GM18867 (cell line): Measurements from ENCODE around the gene ZBTB34.
A peak's percentile ranks its signal among the peaks of the same experiment; 100 is the strongest.

ENCODE experiments used
- ATAC-seq: cut with Tn5 transposase; IDR thresholded peaks from one replicate; pipeline ENCODE4 v1.9.1; 2021; ENCODE audit warnings: mild to moderate bottlenecking, moderate library complexity; ENCODE audit not compliant: unreplicated experiment

ZBTB34 gene

DNA sequence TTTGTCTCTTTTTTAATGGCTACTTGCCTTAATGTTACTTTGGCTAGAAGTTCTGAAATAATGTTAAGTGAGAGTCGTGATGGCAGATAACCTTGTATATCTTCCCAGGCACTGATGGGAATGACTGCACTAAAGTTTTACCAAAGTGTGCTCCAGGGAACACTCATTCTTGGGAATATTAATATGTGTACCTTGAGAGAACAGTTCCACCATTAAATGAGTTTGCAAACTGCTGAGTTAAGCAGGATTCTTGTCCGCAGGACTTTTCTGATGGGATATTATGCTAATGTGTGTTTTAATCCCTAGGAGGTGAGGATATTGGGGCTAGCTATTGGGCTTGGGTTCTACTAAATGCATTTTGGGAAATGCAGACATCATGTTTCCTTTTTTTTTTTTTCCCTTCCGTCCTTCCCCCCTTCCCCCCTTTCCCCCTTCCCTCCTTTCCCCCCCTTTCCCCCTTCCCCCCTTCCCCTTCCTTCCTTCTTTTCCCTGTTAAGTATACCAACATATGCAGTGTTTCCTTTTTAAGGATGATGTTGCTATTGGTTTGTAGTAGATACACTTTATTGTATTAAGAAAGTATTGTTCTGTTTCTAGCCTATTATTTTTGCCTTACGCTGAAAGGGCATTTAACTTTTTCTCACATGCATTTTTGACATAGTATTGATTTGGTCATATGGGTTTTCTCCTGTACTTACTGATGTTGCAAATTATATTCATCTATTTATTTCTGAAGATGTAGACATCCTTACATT lies 15.5 kb downstream of the ZBTB34 start:
- no peak for ATAC-seq

DNA sequence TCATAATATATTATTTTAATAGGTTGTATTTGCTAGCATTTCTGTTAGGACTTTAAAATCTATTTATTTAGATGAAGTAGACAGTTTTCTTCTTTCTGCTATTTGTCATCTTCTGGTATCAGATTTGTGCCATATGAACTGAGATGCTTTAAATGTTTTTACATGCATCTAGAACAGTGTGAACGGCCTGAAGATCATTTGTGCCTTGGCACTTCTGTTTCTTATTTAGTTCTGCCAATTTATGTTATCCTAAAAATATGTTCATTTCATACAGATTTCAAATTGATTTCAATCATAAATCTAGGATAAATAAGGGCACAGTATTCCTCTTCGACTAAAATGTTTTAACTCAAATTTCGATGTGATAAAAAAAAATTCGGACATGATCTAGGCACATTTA lies 16.1 kb downstream of the ZBTB34 start:
- no peak for ATAC-seq

DNA sequence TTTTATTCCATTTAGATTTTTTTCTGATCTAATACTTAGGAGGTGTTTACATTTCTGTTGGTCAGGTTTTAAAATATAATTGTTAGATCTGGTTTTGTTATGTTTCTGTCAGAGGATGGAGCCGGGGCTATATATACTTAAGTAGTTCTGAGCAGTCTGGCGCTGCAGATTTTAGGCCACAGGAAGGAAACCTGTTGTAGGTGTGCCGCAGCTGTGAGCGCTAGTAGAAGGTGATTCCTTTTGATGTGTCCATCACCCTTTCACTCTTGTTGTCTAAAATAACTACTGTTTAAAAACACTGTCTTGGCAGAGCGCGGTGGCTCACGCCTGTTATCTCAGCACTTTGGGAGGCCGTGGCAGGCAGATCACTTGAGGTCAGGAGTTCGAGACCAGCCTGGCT lies 17.0 kb downstream of the ZBTB34 start:
- ATAC-seq, result no peak

DNA sequence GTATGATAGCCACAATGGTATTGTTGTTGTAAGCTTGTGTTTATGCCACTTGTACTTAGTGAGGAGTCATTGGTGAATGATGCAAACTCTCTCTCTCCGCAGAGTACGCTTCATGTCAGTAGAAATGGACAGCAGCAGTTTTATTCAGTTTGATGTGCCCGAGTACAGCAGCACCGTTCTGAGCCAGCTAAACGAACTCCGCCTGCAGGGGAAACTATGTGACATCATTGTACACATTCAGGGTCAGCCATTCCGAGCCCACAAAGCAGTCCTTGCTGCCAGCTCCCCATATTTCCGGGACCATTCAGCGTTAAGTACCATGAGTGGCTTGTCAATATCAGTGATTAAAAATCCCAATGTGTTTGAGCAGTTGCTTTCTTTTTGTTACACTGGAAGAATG lies 18.8 kb downstream of the ZBTB34 start:
- ATAC-seq, result no peak

DNA sequence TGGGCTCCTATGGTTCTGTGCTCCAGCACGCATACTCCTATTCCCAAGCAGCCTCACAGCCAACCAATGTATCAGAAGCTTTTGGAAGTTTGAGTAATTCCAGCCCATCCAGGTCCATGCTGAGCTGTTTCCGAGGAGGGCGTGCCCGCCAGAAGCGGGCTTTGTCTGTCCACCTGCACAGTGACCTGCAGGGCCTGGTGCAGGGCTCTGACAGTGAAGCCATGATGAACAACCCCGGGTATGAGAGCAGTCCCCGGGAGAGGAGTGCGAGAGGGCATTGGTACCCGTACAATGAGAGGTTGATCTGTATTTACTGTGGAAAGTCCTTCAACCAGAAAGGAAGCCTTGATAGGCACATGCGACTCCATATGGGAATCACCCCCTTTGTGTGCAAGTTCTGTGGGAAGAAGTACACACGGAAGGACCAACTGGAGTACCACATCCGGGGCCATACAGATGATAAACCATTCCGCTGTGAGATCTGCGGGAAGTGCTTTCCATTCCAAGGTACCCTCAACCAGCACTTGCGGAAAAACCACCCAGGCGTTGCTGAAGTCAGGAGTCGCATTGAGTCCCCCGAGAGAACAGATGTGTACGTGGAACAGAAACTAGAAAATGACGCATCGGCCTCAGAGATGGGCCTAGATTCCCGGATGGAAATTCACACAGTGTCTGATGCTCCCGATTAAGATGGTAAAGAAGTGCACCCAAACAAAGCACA lies 19.9 kb downstream of the ZBTB34 start:
- ATAC-seq, result no peak

DNA sequence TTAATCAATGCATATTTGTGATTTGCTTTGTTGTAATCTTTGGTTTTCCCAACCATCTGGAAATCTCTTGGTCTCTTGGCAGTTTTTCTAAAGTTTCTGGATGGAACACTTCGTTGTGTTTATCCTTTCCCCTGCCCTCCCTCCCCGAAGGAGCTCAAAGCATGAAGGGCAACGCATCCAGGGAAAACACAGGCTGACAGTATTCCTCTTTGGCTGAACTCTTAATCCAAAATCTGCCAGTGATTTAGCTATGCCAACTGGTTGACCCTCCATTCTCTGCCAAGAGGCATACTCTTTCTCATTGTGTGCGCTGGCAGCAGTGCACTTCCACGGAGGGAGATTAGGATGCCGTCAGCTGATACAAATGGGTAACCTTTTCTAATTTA lies 20.5 kb downstream of the ZBTB34 start:
- ATAC-seq, result no peak

DNA sequence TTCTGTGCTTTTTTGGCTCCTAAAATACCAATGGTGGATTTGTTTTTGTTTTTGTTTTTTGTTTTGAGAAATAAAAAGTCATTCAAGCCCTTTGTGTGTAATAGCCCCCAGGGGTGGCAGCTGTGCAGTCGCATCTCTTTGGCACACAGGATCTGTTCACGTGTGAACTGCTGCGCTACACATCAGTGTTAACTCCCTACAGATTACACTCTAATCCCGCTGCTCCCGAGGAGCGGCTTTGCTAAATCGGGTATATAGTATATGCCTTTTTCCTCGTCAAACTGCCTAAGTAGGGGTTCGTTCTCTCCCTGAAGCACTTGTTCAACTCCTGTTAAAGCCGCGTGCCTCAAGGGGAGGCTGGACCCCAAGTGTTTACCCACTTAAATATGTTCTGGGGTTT lies 22.3 kb downstream of the ZBTB34 start:
- no peak for ATAC-seq

DNA sequence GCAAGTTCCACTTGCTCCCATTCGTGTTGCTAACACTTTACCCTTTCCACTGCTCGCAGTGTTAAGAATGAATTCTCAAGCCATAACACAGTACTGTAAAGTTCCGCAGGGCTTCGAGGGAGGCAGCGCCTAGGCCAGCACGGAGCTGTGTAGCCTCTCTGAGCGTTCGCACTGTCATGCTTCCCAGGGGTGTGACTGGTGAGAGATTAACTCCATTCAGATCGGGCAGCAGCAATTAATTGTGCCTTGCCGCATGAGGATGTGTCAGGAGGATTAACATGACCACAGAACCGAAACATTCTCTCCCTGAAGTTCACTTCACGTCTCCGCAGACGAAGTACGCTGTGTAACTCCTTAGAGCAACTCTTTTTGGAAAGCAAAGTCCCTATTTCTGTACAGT lies 23.2 kb downstream of the ZBTB34 start:
- ATAC-seq, result no peak

DNA sequence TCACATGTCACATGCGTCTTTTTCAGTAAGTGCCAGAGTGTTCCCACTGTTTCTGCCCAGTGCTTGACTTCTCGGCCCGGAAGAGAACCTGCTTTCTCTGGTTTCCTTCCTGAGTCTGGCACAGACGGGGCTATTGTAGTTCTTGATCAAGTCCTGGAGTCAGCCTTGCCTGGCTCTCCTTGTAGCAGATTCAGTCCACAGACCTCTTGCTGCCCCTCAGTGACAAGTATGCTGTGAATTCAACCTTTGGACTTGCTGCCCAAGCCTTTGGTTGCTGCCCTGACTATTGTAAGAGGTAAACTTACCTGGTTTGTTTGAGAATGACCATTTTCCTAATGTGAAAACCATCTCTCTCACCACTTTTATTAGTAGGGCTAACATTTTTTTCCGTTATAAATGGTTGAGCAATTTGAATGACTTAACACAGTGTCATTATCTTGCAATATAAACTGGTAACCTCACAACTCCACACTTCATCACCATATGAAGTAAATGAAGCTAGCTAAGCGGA lies 24.7 kb downstream of the ZBTB34 start:
- ATAC-seq, result no peak

DNA sequence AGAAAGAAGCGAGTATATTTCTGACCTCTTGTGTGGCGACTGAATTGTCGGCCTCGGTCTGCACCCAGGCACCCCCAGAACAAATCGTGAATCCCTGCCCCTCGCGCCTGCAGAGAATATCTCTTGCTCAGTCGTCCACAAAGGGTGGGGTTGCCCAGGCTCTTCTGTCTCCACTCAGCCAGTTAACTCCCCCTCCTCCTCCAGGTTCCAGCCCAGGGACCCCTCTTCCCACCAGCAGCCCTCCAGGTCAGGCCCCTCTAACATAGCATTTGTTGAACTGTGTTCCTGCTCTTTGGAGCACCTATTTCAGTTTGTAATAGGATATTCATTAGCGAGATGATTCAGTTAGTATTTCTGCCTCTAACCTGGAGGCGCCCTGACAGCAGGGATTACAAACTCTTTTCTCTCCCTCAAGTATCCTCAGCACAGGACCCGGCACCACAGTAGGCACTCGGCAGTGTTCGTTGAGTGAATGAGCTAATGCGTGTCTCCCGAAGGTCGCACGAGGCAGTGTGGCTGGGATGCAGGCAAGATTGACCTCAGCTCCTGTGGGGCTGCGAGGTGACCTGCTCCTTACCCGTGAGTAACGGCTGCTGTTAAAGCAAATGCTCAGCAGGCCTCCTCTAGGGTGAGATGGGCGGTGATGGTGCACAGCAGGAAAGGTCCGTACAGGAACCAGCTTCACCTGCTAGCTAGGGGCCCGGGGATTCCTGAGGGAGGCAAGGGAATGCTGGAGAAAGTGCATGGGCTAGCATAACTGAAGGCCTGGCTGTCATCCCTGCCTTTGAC lies 25.8 kb downstream of the ZBTB34 start:
- no peak for ATAC-seq

DNA sequence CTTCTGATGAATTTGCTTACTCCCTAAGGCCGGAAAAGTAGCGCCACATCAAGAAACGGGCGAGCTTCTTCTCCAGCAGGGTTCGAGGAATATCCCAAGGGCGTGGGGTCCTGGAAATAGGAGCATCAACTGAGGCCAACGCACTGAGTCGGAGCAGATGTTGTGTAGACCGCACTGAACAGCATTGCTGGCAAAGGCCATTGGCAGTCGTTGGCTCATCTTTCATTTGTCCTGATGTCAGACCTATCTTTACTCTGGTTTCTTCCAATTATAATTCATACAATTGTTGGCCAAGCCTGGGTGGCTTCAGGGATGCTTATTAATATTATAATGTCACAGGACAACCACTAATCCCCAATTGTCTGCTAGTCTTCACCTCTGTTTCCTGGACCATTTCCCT lies 26.5 kb downstream of the ZBTB34 start:
- ATAC-seq, result no peak

DNA sequence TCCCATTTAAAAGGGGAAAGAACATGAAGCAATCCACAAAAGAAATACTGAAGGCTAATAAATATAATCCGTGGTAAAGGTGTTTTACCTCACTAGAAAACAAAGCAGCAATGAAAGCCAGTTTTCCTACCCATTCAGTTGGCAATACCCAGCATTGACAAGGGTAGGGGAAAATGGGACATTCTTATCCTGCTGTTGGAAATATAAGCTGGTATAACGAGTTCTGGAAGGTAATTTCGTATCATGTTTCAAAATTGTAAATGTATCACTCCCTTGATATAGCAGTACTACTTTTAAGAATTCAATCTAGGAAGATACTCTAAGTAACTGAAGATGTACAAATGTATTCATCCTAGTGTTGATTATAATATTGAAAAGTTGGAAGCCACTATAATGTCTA lies 31.2 kb downstream of the ZBTB34 start:
- ATAC-seq, result no peak

DNA sequence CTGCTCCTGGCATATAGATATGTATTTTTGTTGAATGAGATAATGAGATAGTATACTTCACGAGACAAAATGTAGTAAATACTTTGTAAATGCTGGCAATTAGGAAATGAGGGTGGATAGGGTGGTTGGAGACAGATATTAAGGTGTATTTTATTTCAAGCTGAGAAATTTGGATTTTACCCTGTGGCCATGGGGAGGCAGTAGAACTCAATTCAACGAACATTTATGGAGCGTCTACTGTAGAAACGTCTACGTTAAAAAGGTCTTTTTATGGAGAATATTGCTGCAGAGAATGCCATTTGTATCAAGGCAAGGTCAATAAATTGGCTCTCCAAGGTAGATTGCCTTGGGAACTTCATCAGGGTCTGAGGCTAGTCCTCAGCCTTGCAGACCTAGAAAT lies 32.6 kb downstream of the ZBTB34 start:
- ATAC-seq, result no peak

DNA sequence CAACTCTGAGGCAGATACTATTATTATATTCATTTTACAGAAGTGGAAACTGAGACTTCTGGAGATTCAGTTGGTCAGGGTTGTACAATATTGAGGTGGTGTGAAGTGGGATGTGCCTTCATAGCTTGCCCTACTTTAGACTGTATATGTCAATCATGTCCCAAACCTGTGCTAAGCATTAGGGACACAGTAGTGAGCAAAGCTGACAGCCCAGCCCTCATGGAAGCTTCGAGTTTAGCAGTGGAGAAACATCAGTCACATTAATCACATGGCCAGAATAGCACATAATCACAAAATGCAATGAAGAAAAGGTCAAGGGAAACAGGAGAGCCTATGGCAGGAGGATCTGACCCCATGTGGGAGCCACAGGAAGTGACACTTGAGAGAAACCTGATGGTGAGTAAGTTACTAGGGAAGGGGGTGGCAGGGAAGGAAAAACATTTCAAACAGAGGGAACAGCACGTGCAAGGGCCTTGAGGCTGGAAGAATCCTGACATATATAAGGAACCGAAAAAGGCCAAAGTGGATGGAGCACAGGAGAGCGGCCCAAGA lies 33.7 kb downstream of the ZBTB34 start:
- no peak for ATAC-seq

DNA sequence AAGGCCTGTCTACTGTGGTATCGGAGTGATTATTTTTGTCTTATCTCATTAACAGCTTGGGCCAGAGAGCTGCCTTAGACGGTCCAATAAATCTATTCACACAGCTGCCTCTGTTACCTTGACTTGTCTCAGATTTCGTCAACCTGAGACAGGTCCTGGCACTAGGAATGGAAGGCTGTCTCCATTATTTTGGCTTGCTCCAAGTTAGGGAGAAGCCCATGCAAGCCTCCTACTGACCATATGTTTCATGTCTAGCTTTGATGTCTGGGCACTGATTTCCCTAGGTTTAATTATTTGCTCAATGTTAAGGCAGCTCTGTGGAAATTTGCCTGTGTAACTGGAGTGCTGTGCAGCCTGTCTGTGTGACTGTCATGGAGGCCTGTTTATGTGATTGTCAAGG lies 41.8 kb downstream of the ZBTB34 start:
- ATAC-seq, result no peak

DNA sequence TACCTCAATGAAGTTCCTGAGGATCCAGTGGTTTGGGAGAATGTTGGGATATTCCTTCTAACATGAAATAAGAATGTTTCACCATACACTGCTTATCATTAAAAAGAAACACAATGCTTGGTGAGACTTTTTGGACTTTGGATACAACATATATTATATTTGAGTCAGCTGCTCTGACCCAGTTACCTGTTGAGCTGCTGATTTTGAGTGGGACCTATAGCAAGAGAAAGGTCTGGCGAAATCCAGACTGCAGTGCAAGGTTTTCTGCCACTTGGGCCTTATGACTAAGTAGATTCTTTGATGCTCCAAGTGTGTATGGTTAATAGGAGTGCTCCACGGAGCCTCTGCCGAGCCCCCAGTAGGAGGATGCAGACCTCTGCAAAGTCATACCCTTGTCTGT lies 44.1 kb downstream of the ZBTB34 start:
- ATAC-seq, result no peak

DNA sequence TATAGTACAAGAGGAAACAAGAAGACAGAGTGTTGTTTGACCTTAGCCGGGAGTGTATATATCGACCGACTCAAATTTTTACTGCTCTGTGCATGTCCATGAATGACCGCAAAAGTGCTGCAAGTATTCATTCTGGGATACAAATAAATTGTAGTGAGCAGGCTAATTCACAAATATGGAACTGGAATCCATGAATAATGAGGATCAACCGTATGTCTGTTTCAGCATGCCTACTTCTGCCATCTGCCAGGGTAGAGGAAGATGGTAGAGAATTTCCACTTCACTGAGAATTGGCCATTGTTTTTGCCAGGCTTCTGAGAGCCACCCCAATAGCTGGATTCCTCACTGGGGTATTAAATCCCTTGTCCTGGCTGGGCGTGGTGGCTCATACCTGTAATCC lies 45.7 kb downstream of the ZBTB34 start:
- no peak for ATAC-seq

DNA sequence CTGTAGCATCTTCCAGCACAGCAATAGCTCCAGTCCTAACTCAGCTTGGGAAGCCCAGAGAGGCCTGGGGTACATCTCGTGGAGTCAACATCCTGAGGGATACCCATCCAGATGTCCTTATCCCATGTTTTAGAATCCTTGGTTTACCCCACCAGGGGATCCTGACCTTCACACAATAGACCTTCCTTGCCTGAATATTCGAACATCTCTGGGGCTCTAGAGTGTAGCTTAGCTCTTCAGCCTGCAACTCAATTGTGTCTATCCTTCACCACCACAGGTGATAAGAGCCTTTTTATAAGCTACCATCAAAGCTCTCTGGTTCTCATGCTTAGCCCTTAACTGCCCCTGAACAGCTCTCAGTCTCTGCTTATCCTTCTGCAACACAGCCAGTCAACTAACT lies 46.6 kb downstream of the ZBTB34 start:
- ATAC-seq, result no peak

DNA sequence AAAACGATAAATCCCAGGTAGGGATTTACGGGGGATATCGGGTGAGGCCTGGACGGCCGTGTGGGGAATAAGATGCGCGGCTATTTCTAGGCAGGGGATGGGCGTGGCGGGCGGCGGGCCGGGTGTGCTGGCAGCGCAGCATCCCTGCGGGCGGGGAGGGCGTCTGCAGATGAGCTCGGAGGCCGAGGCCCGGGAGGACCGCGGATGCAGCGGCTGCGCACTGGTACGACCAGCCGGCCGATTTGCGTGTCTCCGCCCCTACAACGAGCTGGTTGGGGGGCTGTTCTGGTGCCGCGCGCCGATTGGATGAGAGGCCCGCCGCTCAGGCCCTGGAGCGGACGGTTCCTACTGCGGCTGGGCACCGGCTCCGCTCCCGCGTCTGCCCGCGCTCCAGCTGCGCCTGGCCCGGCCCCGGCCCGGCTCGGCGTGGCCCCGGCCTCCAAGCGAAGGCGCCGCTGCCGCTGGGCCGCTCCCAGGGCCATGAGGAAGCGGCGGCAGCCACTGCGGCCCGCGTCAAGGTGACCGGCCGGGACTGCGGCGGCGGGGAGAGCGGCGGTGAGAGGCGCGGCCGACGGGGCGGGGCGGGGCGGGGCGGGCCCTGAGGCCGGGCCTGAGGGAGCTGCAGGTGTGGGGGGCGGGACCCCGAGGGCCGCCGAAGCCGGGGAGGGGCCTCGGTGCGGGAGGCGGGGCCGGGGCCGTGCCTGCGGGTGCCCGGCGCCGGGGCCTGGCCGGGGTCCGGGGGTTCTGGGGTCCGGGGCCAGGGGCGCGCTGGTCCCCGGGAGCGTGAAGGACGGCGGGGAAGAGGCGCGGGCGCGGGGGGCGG lies 54.2 kb downstream of the ZBTB34 start, which contains the start of gene RALGPS1:
TSS of gene RALGPS1 (plus strand) at position 325 of the 823 bp plus-strand sequence. CDS start 47,508 bp downstream, outside the sequence.
- peak; percentile 97 for ATAC-seq

DNA sequence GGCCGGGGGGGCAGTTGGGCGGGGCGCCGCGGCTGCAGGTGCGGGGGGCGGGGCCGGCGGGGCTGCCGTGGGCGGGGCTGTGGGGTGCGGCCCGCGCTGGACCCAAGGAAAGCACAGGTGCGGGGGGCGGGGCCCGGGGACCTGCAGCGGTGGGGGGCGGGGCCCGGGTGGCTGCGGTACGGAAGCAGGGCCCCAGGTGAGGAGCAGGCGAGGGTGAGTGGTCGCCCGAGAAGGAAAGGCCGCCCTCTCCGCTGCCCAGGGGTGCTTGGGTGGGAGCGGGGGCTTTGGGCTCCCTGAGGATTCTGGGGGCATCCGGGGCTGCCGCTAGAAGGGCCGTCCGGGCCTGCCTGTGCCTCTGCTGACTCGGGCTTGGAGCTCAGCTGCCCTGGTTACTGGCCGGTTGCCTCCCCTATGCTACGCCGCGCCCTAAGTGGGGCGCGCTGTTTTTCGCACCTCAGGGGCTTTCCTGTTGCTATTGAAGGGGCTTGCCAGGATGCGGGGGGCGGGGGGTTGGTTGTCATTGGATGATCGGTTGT lies 54.9 kb downstream of the ZBTB34 start:
- no peak for ATAC-seq
